DOHH2 (cell line): ENCODE data around the gene TMEM33.

Experiments used
- CTCF ChIP-seq: fragments of 200-600 bp; sonication (generic); IDR thresholded peaks from one replicate; pipeline ENCODE4 v1.5.1; 2014; ENCODE audit warnings: antibody characterized with exemption, mild to moderate bottlenecking, low read depth, low read length; ENCODE audit not compliant: poor library complexity, severe bottlenecking
- EZH2phosphoT487 ChIP-seq: fragments of 200-600 bp; sonication (generic); IDR thresholded peaks from 2 replicates; pipeline ENCODE4 v1.6.1; 2017; ENCODE audit warnings: borderline replicate concordance, mild to moderate bottlenecking, antibody characterized with exemption, low read length, moderate library complexity, mixed read lengths

DNA sequence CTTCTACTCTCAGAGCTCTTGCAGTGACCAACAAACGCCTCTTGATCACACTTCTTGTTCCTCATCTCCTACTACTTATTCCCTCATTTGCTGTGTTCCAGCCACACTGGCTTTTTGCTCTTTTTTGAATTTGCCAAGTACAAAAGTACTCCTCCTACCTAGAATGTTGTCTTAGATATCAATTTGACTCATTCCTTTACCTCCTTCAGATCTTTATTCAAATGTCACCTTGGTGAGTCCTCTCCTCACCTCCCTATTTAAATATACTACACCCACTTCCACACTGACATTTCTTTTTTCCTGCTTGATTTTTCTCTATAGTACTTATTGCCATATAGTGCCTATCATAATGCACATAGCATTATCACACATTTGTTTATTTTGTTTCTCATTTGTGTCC, 40.1 kb downstream of the TMEM33 start:
- TF ChIP-seq CTCF (no peak), EZH2phosphoT487 (no peak)
